Liver (tissue), 9 donors: ENCODE data around the gene NPIPB2. TPM values are rescaled to one million over a fixed set of nuclear protein-coding genes. Genes with fewer than 3 reads are reported as not detected.

ENCODE experiments used
- DNase-seq: peaks from one replicate; pipeline ENCODE4 v3.0.0-alpha.2; 2017; ENCODE audit warnings: low spot score
- H3K27ac ChIP-seq, 2 donors: one replicate each; pipeline ENCODE4 v1.7.0; 2013; ENCODE audit warnings: inconsistent platforms in 2 of 2, low read length in 2 of 2, control low read depth in 1 of 2, low read depth in 1 of 2, mild to moderate bottlenecking in 1 of 2
- H3K27me3 ChIP-seq, 4 donors: one replicate each; pipeline versions ENCODE4 v1.6.1 to v1.7.0; 2013; ENCODE audit warnings: low read length in 3 of 4, inconsistent platforms in 1 of 4, mild to moderate bottlenecking in 1 of 4, moderate library complexity in 1 of 4; ENCODE audit not compliant: control insufficient read depth in 4 of 4, insufficient read depth in 4 of 4
- H3K36me3 ChIP-seq, 4 donors: one replicate each; pipeline versions ENCODE4 v1.6.1 to v1.7.0; 2013; ENCODE audit warnings: low read length in 3 of 4, mild to moderate bottlenecking in 3 of 4, low read depth in 1 of 4, moderate library complexity in 1 of 4; ENCODE audit not compliant: control insufficient read depth in 4 of 4, insufficient read depth in 3 of 4
- H3K4me1 ChIP-seq, 4 donors: one replicate each; pipeline versions ENCODE4 v1.6.1 to v1.7.0; 2013; ENCODE audit warnings: low read length in 3 of 4, mild to moderate bottlenecking in 3 of 4, moderate library complexity in 1 of 4; ENCODE audit not compliant: control insufficient read depth in 4 of 4, insufficient read depth in 4 of 4
- H3K4me3 ChIP-seq, 3 donors: one replicate each; pipeline versions ENCODE4 v1.6.1 to v1.7.0; 2013; ENCODE audit warnings: low read length in 3 of 3, control low read depth in 1 of 3, low read depth in 1 of 3, mild to moderate bottlenecking in 1 of 3
- H3K9ac ChIP-seq, 2 donors: one replicate each; pipeline ENCODE4 v1.7.0; 2013; ENCODE audit warnings: low read length in 2 of 2, mild to moderate bottlenecking in 2 of 2, moderate library complexity in 2 of 2, control low read depth in 1 of 2, low read depth in 1 of 2
- H3K9me3 ChIP-seq, 4 donors: one replicate each; pipeline versions ENCODE4 v1.6.1 to v1.7.0; 2013; ENCODE audit warnings: low read length in 3 of 4; ENCODE audit not compliant: control insufficient read depth in 4 of 4
- ATF3 ChIP-seq: IDR thresholded peaks from 2 replicates; pipeline ENCODE4 v1.6.1; 2016; ENCODE audit warnings: antibody characterized with exemption
- CTCF ChIP-seq: fragments of 150-350 bp; IDR thresholded peaks from 2 replicates; pipeline ENCODE4 v1.5.1; 2017; ENCODE audit warnings: improper control_type of control experiment, low read depth, low read length; ENCODE audit not compliant: missing input control
- EGR1 ChIP-seq, 2 donors: IDR thresholded peaks; 2 replicates each; pipeline ENCODE4 v1.6.1; 2016 to 2018; ENCODE audit warnings: antibody characterized with exemption in 2 of 2, low read depth in 2 of 2
- FOXA1 ChIP-seq: IDR thresholded peaks from 2 replicates; pipeline ENCODE4 v1.6.1; 2016; ENCODE audit warnings: antibody characterized with exemption
- FOXA2 ChIP-seq: IDR thresholded peaks from 2 replicates; pipeline ENCODE4 v1.6.1; 2016; ENCODE audit warnings: antibody characterized with exemption
- GABPA ChIP-seq, 2 donors: IDR thresholded peaks in 1 of 2; conservative IDR thresholded peaks in 1 of 2; 2 replicates each; pipeline ENCODE4 v1.6.1; 2016; ENCODE audit warnings: antibody characterized with exemption in 2 of 2, mild to moderate bottlenecking in 1 of 2, moderate library complexity in 1 of 2
- HNF4G ChIP-seq: IDR thresholded peaks from 2 replicates; pipeline ENCODE4 v1.6.1; 2016; ENCODE audit warnings: antibody characterized with exemption
- JUND ChIP-seq, 2 donors: IDR thresholded peaks; 2 replicates each; pipeline ENCODE4 v1.6.1; 2016; ENCODE audit warnings: antibody characterized with exemption in 2 of 2
- MAX ChIP-seq: IDR thresholded peaks from 2 replicates; pipeline ENCODE4 v1.6.1; 2016; ENCODE audit warnings: antibody characterized with exemption
- NR2F2 ChIP-seq: IDR thresholded peaks from 2 replicates; pipeline ENCODE4 v1.6.1; 2016; ENCODE audit warnings: antibody characterized with exemption
- RAD21 ChIP-seq, 2 donors: IDR thresholded peaks; 2 replicates each; pipeline ENCODE4 v1.6.1; 2016; ENCODE audit warnings: antibody characterized with exemption in 2 of 2, mild to moderate bottlenecking in 2 of 2
- REST ChIP-seq: IDR thresholded peaks from 2 replicates; pipeline ENCODE4 v1.6.1; 2016; ENCODE audit warnings: antibody characterized with exemption, mild to moderate bottlenecking
- RXRA ChIP-seq, 2 donors: IDR thresholded peaks; 2 replicates each; pipeline ENCODE4 v1.6.1; 2017 to 2018; ENCODE audit warnings: antibody characterized with exemption in 2 of 2, mild to moderate bottlenecking in 1 of 2
- SP1 ChIP-seq: IDR thresholded peaks from 2 replicates; pipeline ENCODE4 v1.6.1; 2018; ENCODE audit warnings: antibody characterized with exemption, mild to moderate bottlenecking
- TAF1 ChIP-seq: conservative IDR thresholded peaks from 2 replicates; pipeline ENCODE4 v1.6.1; 2016; ENCODE audit warnings: antibody characterized with exemption, mild to moderate bottlenecking
- YY1 ChIP-seq: IDR thresholded peaks from 2 replicates; pipeline ENCODE4 v1.6.1; 2016; ENCODE audit warnings: antibody characterized with exemption, mild to moderate bottlenecking
- ZBTB33 ChIP-seq: IDR thresholded peaks from 2 replicates; pipeline ENCODE4 v1.6.1; 2016; ENCODE audit warnings: antibody characterized with exemption
- WGBS: extraction: QIAGEN DNeasy Blood & Tissue Kit; methylation state at CpG from one replicate; pipeline ENCODE4 v1.1.7; 2013; 5-methylcytosine and 5-hydroxymethylcytosine counted together
- polyA plus RNA-seq, 2 donors: library from polyadenylated mRNA; stranded (reverse) in 1 of 2; unstranded in 1 of 2; fragments of 200-250 nt in 1 of 2; fragments of >200 nt in 1 of 2; fragmentation: Nextera tagmentation in 1 of 2; extraction: Ambion mirVana in 1 of 2; gene quantifications; one replicate each; pipeline versions ENCODE4 v1.2.1 to v1.2.3, GENCODE V29; 2013 to 2015
- total RNA-seq, 2 donors: library from RNA; depleted of rRNA; stranded (reverse); fragments of >200 nt; gene quantifications; one replicate each; pipeline ENCODE4 v1.2.3, GENCODE V29; 2014
- donor health status: healthy.
- donor health status: healthy.
- donor health status: healthy.
- donor health status: healthy.
- donor health status: healthy.

NPIPB2 gene
- total and polyA plus RNA-seq, 4 donors, result 0.75 to 4.9 (median 3.3) TPM

- TF ChIP-seq ZBTB33 (no peak), EGR1 (IDR thresholded peaks at IDR 0.05; ENCODE audit: low read depth in 2 of 2) (no peak), MAX (no peak), FOXA2 (no peak), HNF4G (no peak)
Measured at GRCh38 chr16:11903906-11904305, 37.9 kb downstream of the NPIPB2 start (continued).

- no peak for TF ChIP-seq FOXA2
- no peak for TF ChIP-seq CTCF
- no peak for TF ChIP-seq TAF1
- no peak for TF ChIP-seq NR2F2
- TF ChIP-seq YY1, result no peak
- no peak for TF ChIP-seq JUND (IDR thresholded peaks at IDR 0.05)
- peaks cover 0 to 7% (median 3%) of the 10 kb centered on the region in 4 donors for H3K4me1 ChIP-seq
- no peak for DNase-seq
- H3K4me3 ChIP-seq, result no peak overlapping the region
- 84% methylated on average over 3 of the region's 3 CpGs for WGBS
- no peaks in the 10 kb centered on the region for H3K27me3 ChIP-seq
- H3K36me3 ChIP-seq, result peaks cover 0 to 4% (median under 1%) of the 10 kb centered on the region in 4 donors
- H3K27ac ChIP-seq, result no peak overlapping the region
- no peaks in the 10 kb centered on the region for H3K9me3 ChIP-seq
- H3K9ac ChIP-seq, result no peak overlapping the region
Measured at GRCh38 chr16:11901091-11901490, 40.8 kb downstream of the NPIPB2 start.

GRCh38 chr16:11896486-11897176 is 45.2 kb downstream of the NPIPB2 start:
- Histone ChIP-seq H3K9ac (no peak overlapping the region), H3K9me3 (no peaks in the 10 kb centered on the region), H3K36me3 (peaks cover 4 to 24% (median 17%) of the 10 kb centered on the region in 4 donors), H3K27me3 (no peaks in the 10 kb centered on the region), H3K27ac (no peak overlapping the region), H3K4me1 (peaks cover 0 to 9% (median 2%) of the 10 kb centered on the region in 4 donors), H3K4me3 (no peak overlapping the region)
- no peak for DNase-seq
- WGBS, result 95% methylated on average over 5 of the region's 5 CpGs
- no peak for TF ChIP-seq SP1
- TF ChIP-seq NR2F2, result no peak
- no peak for TF ChIP-seq REST
- TF ChIP-seq JUND (IDR thresholded peaks at IDR 0.05), result no peak
- TF ChIP-seq EGR1 (IDR thresholded peaks at IDR 0.05; ENCODE audit: low read depth in 2 of 2), result no peak
- no peak for TF ChIP-seq TAF1
- no peak for TF ChIP-seq RXRA (IDR thresholded peaks at IDR 0.05)
- TF ChIP-seq RAD21 (IDR thresholded peaks at IDR 0.05), result no peak
- no peak for TF ChIP-seq CTCF
- TF ChIP-seq YY1, result no peak
- no peak for TF ChIP-seq GABPA (IDR thresholded peaks at IDR 0.05 in 1 of 2, conservative IDR thresholded peaks at IDR 0.05 in 1 of 2)
- TF ChIP-seq HNF4G, result no peak
- TF ChIP-seq FOXA2, result no peak
- no peak for TF ChIP-seq FOXA1
- TF ChIP-seq ATF3, result no peak
